Gastrocnemius medialis (tissue), 4 donors: ENCODE results near the gene CCDC57. TPM values are rescaled to one million over a fixed set of nuclear protein-coding genes. Genes with fewer than 3 reads are reported as not detected.

ENCODE experiments used
- ATAC-seq, 2 donors: fragments of 150-250 bp; one replicate each; pipeline ENCODE4 v1.9.1; 2016
- DNase-seq, 2 donors: peaks; one replicate each; pipeline ENCODE4 v3.0.0-alpha.2; 2019
- H3K27ac ChIP-seq, 4 donors: fragments of 200-600 bp; sonication (generic); 1 replicate in 1 of 4; 2 replicates in 3 of 4; pipeline ENCODE4 v1.5.1; 2016 to 2018; ENCODE audit warnings: mild to moderate bottlenecking in 2 of 4, moderate library complexity in 1 of 4
- H3K27me3 ChIP-seq, 3 donors: fragments of 200-600 bp; sonication (generic) in 2 of 3; 1 replicate in 1 of 3; 2 replicates in 2 of 3; pipeline versions ENCODE4 v1.5.1 to v1.6.0; 2016 to 2019; ENCODE audit warnings: mild to moderate bottlenecking in 1 of 3, moderate library complexity in 1 of 3
- H3K36me3 ChIP-seq, 2 donors: fragments of 200-600 bp; sonication (generic) in 1 of 2; one replicate each; pipeline ENCODE4 v1.5.1; 2017 to 2018
- H3K4me1 ChIP-seq, 2 donors: fragments of 200-600 bp; sonication (generic) in 1 of 2; one replicate each; pipeline ENCODE4 v1.5.1; 2016 to 2017; ENCODE audit warnings: mild to moderate bottlenecking in 2 of 2
- H3K4me3 ChIP-seq, 4 donors: fragments of 200-600 bp; sonication (generic) in 3 of 4; 1 replicate in 1 of 4; 2 replicates in 3 of 4; pipeline ENCODE4 v1.5.1; 2016 to 2019; ENCODE audit warnings: mild to moderate bottlenecking in 2 of 4
- H3K9me3 ChIP-seq, 3 donors: fragments of 200-600 bp; sonication (generic) in 2 of 3; 1 replicate in 1 of 3; 2 replicates in 2 of 3; pipeline ENCODE4 v1.5.1; 2016 to 2019
- CTCF ChIP-seq, 5 experiments: fragments of 450-650 bp in 3 of 5; fragments of 200-600 bp in 2 of 5; sonication (generic) in 2 of 5; IDR thresholded peaks in 4 of 5; conservative IDR thresholded peaks in 1 of 5; 1 replicate in 4 of 5; 2 replicates in 1 of 5; pipeline ENCODE4 v1.5.1; 2016 to 2019; ENCODE audit warnings: antibody characterized with exemption in 5 of 5, mild to moderate bottlenecking in 3 of 5, moderate library complexity in 3 of 5
- POLR2A ChIP-seq, 2 donors: fragments of 450-650 bp; IDR thresholded peaks; one replicate each; pipeline ENCODE4 v1.6.1; 2017; ENCODE audit warnings: antibody characterized with exemption in 2 of 2, mild to moderate bottlenecking in 2 of 2, moderate library complexity in 2 of 2
- in situ Hi-C, 4 donors: fragments of 200-750 bp; cut with MboI; loops; one replicate each; pipeline versions ENCODE4 v1.15.0 to v1.8.0; 2017; ENCODE audit warnings: low sequenced_read_pairs in 4 of 4
- intact Hi-C: fragments of 100-400 bp; cut with DNase I; formaldehyde crosslinking; loops from one replicate; pipeline ENCODE4 v1.15.1; 2023; ENCODE audit warnings: low total_unique reads
- total RNA-seq, 4 donors: library from RNA; depleted of rRNA; stranded (reverse); fragments of >200 nt; gene quantifications; one replicate each; pipeline versions ENCODE4 v1.1.0 to v1.2.3, GENCODE V29; 2016

Gene CCDC57
- total RNA-seq, 4 donors from 2014 or later, result 3.7 to 11.3 (median 5.1) TPM

DNA sequence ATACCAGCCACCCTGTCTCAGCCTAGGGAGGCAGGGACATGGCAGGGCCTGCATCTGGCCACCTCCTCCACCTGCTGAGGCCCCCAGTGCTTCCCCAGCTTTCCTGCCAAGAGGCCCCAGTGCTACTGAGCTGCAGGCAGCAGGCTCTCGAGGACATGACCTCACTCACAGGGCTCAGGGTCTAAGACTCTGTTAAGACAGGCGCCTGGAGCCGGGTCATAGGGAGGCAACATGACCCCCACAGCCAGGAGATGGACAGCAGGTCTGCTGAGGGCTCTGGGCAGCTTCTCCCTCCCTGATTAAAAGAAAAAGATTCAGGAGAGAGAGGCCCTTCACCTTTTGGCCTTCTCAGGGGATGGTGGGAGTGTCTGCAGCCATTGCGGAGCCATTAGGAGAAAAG, 91.4 kb downstream of the CCDC57 start:
- TF ChIP-seq POLR2A (IDR thresholded peaks at IDR 0.05), result no peak
- TF ChIP-seq CTCF (IDR thresholded peaks at IDR 0.05 in 4 of 5, conservative IDR thresholded peaks at IDR 0.05 in 1 of 5), result no peak
- Histone ChIP-seq H3K27me3 (no peaks in the 10 kb centered on the region), H3K27ac (no peak overlapping the region), H3K36me3 (peaks cover 0 to 8% of the 10 kb centered on the region in 2 donors), H3K9me3 (no peaks in the 10 kb centered on the region), H3K4me3 (no peak overlapping the region), H3K4me1 (no peaks in the 10 kb centered on the region)
- ATAC-seq (no peak), DNase-seq (no peak)
- in situ Hi-C loops, result no loop called here
- intact Hi-C loops, result no loop called here

GRCh38 chr17:82120148-82120547, 92.5 kb downstream of the CCDC57 start:
- in situ Hi-C loops (no loop called here), intact Hi-C loops (no loop called here)
- Histone ChIP-seq H3K4me1 (no peaks in the 10 kb centered on the region), H3K9me3 (no peaks in the 10 kb centered on the region), H3K36me3 (peaks cover 0 to 8% of the 10 kb centered on the region in 2 donors), H3K4me3 (no peak overlapping the region), H3K27me3 (no peaks in the 10 kb centered on the region), H3K27ac (no peak overlapping the region)
- DNase-seq (no peak), ATAC-seq (no peak)
- TF ChIP-seq POLR2A (IDR thresholded peaks at IDR 0.05), result no peak
- TF ChIP-seq CTCF (IDR thresholded peaks at IDR 0.05 in 4 of 5, conservative IDR thresholded peaks at IDR 0.05 in 1 of 5), result no peak

DNA sequence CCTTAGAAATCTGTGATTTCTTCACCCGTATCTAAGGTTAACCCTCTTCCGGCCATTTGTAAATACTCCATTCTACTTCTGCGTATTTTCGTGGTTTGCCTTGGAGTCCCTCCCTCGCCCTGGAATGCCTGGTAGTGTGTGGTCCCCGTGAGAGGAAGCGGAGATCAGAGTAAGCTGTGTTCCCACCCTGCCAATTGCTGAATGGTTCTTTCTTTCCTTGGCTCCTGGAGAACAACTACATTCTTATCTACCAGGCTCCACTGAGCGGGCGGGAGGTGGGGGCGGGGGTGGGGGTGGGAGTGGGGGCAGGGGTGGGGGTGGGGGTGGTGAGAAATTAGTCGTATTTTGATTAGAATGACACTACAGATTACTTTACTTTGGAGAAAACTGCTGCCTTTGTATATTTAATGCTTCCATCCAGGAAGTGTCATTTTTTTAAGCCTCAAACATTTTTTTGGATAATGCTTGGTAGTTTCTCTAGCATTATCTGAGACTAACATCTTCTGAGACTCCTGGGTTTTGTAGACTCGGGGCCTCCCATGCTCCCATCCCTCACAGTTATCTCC, 93.7 kb downstream of the CCDC57 start:
- no peak overlapping the region for H3K4me3 ChIP-seq
- DNase-seq (no peak), ATAC-seq (no peak)
- intact Hi-C loops, result no loop called here
- in situ Hi-C loops, result no loop called here
- no peaks in the 10 kb centered on the region for H3K36me3 ChIP-seq
- H3K9me3 ChIP-seq, result no peaks in the 10 kb centered on the region
- no peaks in the 10 kb centered on the region for H3K4me1 ChIP-seq
- no peak overlapping the region for H3K27ac ChIP-seq
- TF ChIP-seq CTCF (IDR thresholded peaks at IDR 0.05 in 4 of 5, conservative IDR thresholded peaks at IDR 0.05 in 1 of 5), result no peak
- TF ChIP-seq POLR2A (IDR thresholded peaks at IDR 0.05), result no peak
- H3K27me3 ChIP-seq, result no peaks in the 10 kb centered on the region

DNA sequence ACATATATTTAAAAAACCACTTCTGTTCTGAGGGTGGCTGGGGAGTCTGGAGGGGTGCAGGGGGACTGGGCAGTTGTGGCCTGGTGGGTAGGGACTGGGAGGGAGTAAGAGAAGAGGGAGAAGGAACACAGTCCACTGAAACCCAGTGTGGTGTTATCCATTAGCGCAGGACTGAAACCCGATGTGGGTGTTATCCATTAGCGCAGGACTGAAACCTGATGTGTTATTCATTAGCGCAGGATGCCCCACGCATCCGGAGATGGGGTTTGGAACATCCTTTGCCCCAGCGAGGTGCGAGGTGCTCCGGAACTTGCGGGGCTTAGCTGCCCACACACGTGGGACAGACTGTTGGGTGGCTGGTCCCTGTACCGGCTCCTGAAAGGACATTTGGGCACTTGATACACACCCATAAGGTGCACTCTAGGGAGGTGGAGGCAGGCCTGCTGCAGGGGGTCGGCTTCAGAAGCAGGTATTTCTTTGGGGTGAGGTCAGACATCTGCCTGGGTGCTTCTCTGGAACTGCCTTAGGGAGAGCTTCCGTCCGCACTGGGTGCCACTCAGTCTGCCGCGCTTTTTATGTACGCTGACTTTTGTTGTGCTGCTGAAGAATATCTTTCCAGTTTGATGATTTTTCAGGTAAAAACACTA, 94.4 kb downstream of the CCDC57 start:
- DNase-seq, result no peak
- TF ChIP-seq CTCF (IDR thresholded peaks at IDR 0.05 in 4 of 5, conservative IDR thresholded peaks at IDR 0.05 in 1 of 5), result no peak
- TF ChIP-seq POLR2A (IDR thresholded peaks at IDR 0.05), result no peak

More for the DNA sequence above, 94.4 kb downstream of the CCDC57 start:
- no peaks in the 10 kb centered on the region for H3K27me3 ChIP-seq
- no peak for ATAC-seq
- no peak overlapping the region for H3K4me3 ChIP-seq
- in situ Hi-C loops (no loop called here), intact Hi-C loops (no loop called here)
- H3K4me1 ChIP-seq, result no peaks in the 10 kb centered on the region
- peaks cover 0 to 5% of the 10 kb centered on the region in 2 donors for H3K36me3 ChIP-seq
- H3K27ac ChIP-seq, result no peak overlapping the region
- H3K9me3 ChIP-seq, result no peaks in the 10 kb centered on the region
